NB4 (cell line): Measurements from ENCODE around the gene SPSB1.

Experiments used
- MAX ChIP-seq: IDR thresholded peaks from 2 replicates; pipeline ENCODE4 v1.6.1; 2011; ENCODE audit warnings: low read depth, low read length
- MYC ChIP-seq: IDR thresholded peaks from 2 replicates; pipeline ENCODE4 v1.6.1; 2011; ENCODE audit warnings: low read depth, low read length
- POLR2A ChIP-seq: IDR thresholded peaks from 2 replicates; pipeline ENCODE4 v1.6.1; 2011; ENCODE audit warnings: mild to moderate bottlenecking; ENCODE audit not compliant: insufficient read length; ENCODE audit errors: extremely low read depth
- TF ChIP-seq, protein P1 (sequence below): IDR thresholded peaks from one replicate; pipeline ENCODE4 v1.5.1; 2012; ENCODE audit warnings: low read depth, low read length

GRCh38 chr1:9269721-9270120 lies 23.0 kb upstream of the SPSB1 start:
- TF ChIP-seq, protein P1, sequence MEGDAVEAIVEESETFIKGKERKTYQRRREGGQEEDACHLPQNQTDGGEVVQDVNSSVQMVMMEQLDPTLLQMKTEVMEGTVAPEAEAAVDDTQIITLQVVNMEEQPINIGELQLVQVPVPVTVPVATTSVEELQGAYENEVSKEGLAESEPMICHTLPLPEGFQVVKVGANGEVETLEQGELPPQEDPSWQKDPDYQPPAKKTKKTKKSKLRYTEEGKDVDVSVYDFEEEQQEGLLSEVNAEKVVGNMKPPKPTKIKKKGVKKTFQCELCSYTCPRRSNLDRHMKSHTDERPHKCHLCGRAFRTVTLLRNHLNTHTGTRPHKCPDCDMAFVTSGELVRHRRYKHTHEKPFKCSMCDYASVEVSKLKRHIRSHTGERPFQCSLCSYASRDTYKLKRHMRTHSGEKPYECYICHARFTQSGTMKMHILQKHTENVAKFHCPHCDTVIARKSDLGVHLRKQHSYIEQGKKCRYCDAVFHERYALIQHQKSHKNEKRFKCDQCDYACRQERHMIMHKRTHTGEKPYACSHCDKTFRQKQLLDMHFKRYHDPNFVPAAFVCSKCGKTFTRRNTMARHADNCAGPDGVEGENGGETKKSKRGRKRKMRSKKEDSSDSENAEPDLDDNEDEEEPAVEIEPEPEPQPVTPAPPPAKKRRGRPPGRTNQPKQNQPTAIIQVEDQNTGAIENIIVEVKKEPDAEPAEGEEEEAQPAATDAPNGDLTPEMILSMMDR = no peak
- TF ChIP-seq MYC (no peak), POLR2A (no peak), MAX (no peak)
